WI38 (cell line): ENCODE results near the gene TRMT2B.
"Not testable (repeated sequence)": the region's sequence is repeated elsewhere in the genome, so short reads cannot be mapped to it uniquely, and the experiment has no call there.

Experiments used
- H3K4me3 ChIP-seq: 2 replicates; pipeline ENCODE4 v1.5.1; 2011; ENCODE audit warnings: low read depth, mild to moderate bottlenecking, control low read depth, low read length
- CTCF ChIP-seq: IDR thresholded peaks from 2 replicates; pipeline ENCODE4 v1.5.1; 2012; ENCODE audit warnings: low read depth, mild to moderate bottlenecking, control low read depth, low read length

Gene TRMT2B

DNA sequence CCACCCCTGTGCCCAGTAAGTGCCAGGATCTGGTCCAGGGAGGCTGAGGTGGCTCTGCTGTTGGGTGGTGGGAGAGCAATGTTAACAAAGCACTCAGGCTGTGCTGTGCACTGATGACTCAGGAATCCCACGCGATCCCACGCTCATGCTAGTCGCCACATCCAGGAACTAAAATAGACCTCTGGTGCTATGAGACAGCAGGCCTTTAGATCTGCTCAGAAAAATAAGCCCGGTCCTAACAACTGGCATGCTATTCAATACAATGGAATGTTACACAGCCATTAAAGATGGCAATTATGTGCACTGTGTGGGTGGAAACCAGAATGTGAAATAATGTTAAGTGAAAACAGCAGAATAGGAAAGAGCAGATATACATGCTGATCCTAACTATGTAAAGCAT is 56.4 kb downstream of the TRMT2B start:
- H3K4me3 ChIP-seq = no peak overlapping the region
- TF ChIP-seq CTCF = no peak

GRCh38 chrX:100994352-100995281 is 57.3 kb downstream of the TRMT2B start:
- no peak overlapping the region for H3K4me3 ChIP-seq
- TF ChIP-seq CTCF = no peak

- H3K4me3 ChIP-seq = no peak overlapping the region
- no peak for TF ChIP-seq CTCF
Measured at GRCh38 chrX:100990139-100990538, 61.8 kb downstream of the TRMT2B start.

DNA sequence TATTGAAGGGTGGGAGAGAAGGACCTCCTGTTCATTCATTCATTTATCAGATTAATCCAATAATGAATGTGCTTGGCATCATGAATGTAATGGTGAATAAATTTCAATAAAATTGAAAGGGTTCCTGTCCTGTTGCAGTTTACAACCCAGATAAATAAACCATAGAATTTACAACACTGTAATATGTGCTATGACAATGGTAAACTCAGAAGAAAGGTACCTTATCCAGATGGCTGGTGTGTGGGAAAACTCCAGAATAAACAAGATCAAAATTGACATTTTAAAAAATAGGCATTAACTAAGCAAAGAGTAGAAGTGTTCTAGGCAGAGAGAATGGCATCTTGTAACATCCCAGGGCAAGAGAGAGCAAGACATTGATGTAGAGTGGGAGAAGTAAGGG is 67.1 kb downstream of the TRMT2B start:
- no peak overlapping the region for H3K4me3 ChIP-seq
- no peak for TF ChIP-seq CTCF

GRCh38 chrX:100981498-100981845 is 70.4 kb downstream of the TRMT2B start:
- not testable (repeated sequence) for H3K4me3 ChIP-seq

DNA sequence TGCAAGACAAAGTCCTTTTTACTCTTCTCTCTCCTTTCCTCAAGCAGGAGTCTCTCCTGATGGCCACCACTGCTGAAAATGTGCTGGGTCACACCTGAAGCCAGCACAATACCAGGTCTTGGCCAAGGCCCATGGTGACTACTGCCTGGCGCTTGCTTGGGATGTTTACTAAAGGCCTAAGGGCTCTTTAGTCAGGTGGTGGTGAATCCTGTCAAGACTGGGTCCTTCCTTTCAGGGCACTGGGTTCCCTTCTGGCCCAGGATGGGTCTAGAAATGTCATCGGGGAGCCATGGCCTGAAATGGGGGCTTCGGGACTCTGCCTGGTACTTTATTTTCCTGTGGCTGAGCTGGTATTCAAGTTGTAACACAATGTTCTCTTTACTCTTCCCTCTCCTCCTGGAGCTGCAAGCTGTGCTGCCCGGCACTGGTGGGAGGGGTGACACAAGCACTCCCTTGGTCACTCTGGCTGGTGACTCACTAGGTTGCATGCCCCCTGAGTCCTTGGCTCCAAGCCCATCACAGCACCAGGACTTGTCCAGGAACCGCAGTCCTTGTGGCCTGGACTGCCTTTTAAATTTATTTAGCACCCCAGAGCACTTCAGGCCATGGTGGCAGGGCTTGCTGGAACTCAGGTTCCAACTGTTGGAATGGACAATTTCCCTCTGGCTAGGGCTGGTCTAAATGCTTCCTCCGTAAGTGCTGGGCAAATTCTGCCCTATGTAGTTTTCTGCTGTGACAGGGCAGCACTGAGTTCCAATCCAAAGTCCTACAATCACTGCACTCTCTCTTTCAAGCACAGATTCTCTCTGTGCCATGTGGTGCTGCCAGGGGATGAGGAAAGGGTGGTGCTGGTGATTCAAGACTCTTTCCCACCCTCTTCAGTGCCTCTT is 71.1 kb downstream of the TRMT2B start:
- H3K4me3 ChIP-seq = no peak overlapping the region
- TF ChIP-seq CTCF = no peak

GRCh38 chrX:100979881-100980607 is 71.9 kb downstream of the TRMT2B start:
- no peak overlapping the region for H3K4me3 ChIP-seq
- TF ChIP-seq CTCF = no peak
